Nephron (organoid): ENCODE measurements around the gene RNF144A.

Experiments
- H3K27ac Mint-ChIP-seq, 3 experiments: 2 replicates each; pipeline ENCODE4 v1.8.0; 2020; ENCODE audit warnings: mixed read lengths in 3 of 3, mild to moderate bottlenecking in 2 of 3, moderate library complexity in 1 of 3
- H3K27me3 Mint-ChIP-seq: 2 replicates; pipeline ENCODE4 v1.8.0; 2021; ENCODE audit warnings: low read depth, mild to moderate bottlenecking, moderate library complexity, mixed read lengths
- H3K36me3 Mint-ChIP-seq: 2 replicates; pipeline ENCODE4 v1.8.0; 2020; ENCODE audit warnings: low read depth, mixed read lengths
- H3K4me1 Mint-ChIP-seq: 2 replicates; pipeline ENCODE4 v1.8.0; 2020; ENCODE audit warnings: mixed read lengths
- H3K4me3 Mint-ChIP-seq, 3 experiments: 2 replicates each; pipeline ENCODE4 v1.8.0; 2020; ENCODE audit warnings: mild to moderate bottlenecking in 3 of 3, mixed read lengths in 3 of 3, moderate library complexity in 2 of 3
- H3K9me3 Mint-ChIP-seq: 2 replicates; pipeline ENCODE4 v1.8.0; 2020; ENCODE audit warnings: mixed read lengths
- TF ChIP-seq, protein P1 (sequence below), 3 experiments: fragments of 200-600 bp; sonication (generic); IDR thresholded peaks; one replicate each; pipeline ENCODE4 v1.5.0; 2021; ENCODE audit warnings: antibody characterized with exemption in 3 of 3; ENCODE audit not compliant: unreplicated experiment in 3 of 3

Gene RNF144A

DNA sequence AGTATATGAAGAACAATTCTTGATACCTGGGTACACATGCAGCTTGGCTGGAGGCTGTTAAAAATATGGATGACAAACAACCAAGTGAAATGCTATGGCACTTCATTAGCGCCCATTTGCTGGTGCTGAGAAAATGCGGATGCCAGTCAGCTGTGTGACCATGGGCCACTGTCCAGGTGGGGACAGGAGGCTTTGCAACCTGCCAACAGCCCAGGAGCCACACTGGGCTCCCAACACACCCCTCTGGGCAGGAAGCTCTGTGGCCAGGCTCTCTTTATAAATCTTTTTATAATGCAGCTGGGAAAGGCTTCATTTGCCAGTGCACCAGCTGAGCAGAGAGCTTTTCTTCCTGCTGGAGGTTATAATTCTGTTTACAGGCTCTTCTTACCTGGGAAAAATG lies 19.9 kb downstream of the RNF144A start:
- peaks cover 3% of the 10 kb centered on the region for H3K9me3 Mint-ChIP-seq
- TF ChIP-seq, protein P1, sequence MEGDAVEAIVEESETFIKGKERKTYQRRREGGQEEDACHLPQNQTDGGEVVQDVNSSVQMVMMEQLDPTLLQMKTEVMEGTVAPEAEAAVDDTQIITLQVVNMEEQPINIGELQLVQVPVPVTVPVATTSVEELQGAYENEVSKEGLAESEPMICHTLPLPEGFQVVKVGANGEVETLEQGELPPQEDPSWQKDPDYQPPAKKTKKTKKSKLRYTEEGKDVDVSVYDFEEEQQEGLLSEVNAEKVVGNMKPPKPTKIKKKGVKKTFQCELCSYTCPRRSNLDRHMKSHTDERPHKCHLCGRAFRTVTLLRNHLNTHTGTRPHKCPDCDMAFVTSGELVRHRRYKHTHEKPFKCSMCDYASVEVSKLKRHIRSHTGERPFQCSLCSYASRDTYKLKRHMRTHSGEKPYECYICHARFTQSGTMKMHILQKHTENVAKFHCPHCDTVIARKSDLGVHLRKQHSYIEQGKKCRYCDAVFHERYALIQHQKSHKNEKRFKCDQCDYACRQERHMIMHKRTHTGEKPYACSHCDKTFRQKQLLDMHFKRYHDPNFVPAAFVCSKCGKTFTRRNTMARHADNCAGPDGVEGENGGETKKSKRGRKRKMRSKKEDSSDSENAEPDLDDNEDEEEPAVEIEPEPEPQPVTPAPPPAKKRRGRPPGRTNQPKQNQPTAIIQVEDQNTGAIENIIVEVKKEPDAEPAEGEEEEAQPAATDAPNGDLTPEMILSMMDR (IDR thresholded peaks at IDR 0.05; ENCODE audit: unreplicated experiment in 3 of 3), result no peak
- no peak overlapping the region for H3K4me3 Mint-ChIP-seq
- H3K27me3 Mint-ChIP-seq, result no peaks in the 10 kb centered on the region
- H3K27ac Mint-ChIP-seq, result no peak overlapping the region
- peaks cover 36% of the 10 kb centered on the region for H3K4me1 Mint-ChIP-seq
- peaks cover 21% of the 10 kb centered on the region for H3K36me3 Mint-ChIP-seq

- TF ChIP-seq, protein P1 (IDR thresholded peaks at IDR 0.05; ENCODE audit: unreplicated experiment in 3 of 3), result no peak
- Mint-ChIP-seq H3K27me3 (no peaks in the 10 kb centered on the region), H3K36me3 (peaks cover 24% of the 10 kb centered on the region), H3K27ac (peak overlapping the region in 1 of 3 experiments; percentile 8), H3K4me3 (no peak overlapping the region), H3K9me3 (peaks cover 3% of the 10 kb centered on the region), H3K4me1 (peaks cover 36% of the 10 kb centered on the region)
Observed at GRCh38 chr2:6937582-6937981, 20.4 kb downstream of the RNF144A start.

GRCh38 chr2:6939071-6939470 lies 21.9 kb downstream of the RNF144A start:
- Mint-ChIP-seq H3K4me1 (peaks cover 42% of the 10 kb centered on the region), H3K9me3 (peaks cover 3% of the 10 kb centered on the region), H3K27ac (no peak overlapping the region), H3K27me3 (no peaks in the 10 kb centered on the region), H3K4me3 (no peak overlapping the region), H3K36me3 (peaks cover 38% of the 10 kb centered on the region)
- TF ChIP-seq, protein P1 (IDR thresholded peaks at IDR 0.05; ENCODE audit: unreplicated experiment in 3 of 3), result no peak

DNA sequence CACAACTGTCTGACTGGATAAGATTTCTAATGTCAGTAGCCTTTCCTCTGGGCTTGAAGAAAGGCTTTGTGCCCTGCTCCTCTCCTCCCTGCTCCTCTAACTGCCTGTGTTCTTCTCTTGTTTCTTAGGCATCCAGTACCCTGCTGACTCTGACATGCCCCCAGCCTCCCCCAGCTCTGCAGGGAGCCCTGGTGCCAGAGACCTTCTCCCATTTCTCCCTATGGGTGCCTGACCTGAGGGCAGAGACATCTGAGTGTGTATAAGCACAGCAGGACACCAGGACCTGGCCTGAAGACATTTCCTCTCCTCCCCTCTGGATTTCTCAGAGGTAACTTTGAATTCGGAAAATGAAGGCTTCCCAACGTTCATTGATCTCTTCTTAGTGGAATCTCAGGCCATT lies 23.6 kb downstream of the RNF144A start:
- TF ChIP-seq, protein P1 (IDR thresholded peaks at IDR 0.05; ENCODE audit: unreplicated experiment in 3 of 3), result no peak
- H3K9me3 Mint-ChIP-seq, result no peaks in the 10 kb centered on the region
- peaks cover 45% of the 10 kb centered on the region for H3K36me3 Mint-ChIP-seq
- peaks cover 47% of the 10 kb centered on the region for H3K4me1 Mint-ChIP-seq
- H3K27ac Mint-ChIP-seq, result peak overlapping the region in 2 of 3 experiments; percentile 20 to 25
- H3K27me3 Mint-ChIP-seq, result no peaks in the 10 kb centered on the region
- H3K4me3 Mint-ChIP-seq, result no peak overlapping the region

DNA sequence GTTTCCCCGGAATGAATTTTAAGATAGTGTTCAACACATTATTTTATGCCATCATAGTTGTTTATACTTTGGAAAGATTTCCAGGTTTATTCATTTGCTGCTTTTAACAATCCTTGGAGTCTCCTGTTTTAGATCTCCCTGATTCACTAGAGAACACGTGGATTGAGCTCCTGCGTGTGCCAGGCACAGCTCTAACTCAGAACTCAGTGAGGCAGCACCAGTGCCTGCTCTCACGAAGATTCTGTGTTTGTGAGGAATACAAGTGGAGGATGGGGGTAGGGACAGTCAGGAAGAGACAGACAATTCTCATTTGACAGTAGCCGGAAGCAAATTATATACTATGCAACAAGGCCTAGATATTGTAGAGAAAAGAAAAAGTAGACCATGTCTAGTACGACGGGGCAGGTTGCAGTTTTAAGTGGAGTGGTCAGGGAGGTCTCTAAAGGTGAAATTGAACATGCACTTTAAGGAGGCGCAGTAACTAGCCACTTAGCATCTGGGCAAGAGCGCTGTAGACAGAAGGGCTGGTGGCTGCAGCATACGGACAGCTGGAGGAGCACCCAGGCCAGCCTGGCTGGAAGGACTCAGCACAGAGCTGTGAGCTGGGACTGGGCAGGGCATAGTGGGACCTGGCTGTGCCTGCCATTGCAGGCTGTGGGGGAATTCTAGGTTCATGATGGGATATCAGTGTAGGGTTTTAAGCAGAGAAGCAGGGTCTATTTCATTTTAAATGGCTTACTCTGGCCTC lies 24.3 kb downstream of the RNF144A start:
- Mint-ChIP-seq H3K4me1 (peaks cover 42% of the 10 kb centered on the region), H3K4me3 (no peak overlapping the region), H3K27ac (no peak overlapping the region), H3K27me3 (no peaks in the 10 kb centered on the region), H3K36me3 (peaks cover 46% of the 10 kb centered on the region), H3K9me3 (no peaks in the 10 kb centered on the region)
- TF ChIP-seq, protein P1 (IDR thresholded peaks at IDR 0.05; ENCODE audit: unreplicated experiment in 3 of 3), result no peak

- peaks cover 48% of the 10 kb centered on the region for H3K36me3 Mint-ChIP-seq
- H3K9me3 Mint-ChIP-seq, result no peaks in the 10 kb centered on the region
Observed at GRCh38 chr2:6942848-6943247, 25.6 kb downstream of the RNF144A start.

More at GRCh38 chr2:6942848-6943247, 25.6 kb downstream of the RNF144A start:
- TF ChIP-seq, protein P1 (IDR thresholded peaks at IDR 0.05; ENCODE audit: unreplicated experiment in 3 of 3), result no peak
- Mint-ChIP-seq H3K4me3 (no peak overlapping the region), H3K4me1 (peaks cover 43% of the 10 kb centered on the region), H3K27ac (peak overlapping the region; percentile 9 to 45 (median 30)), H3K27me3 (no peaks in the 10 kb centered on the region)
